Epidermal melanocyte (primary cell): ENCODE data around the gene DLL4.

Source experiments
- DNase-seq: peaks from one replicate; pipeline ENCODE4 v3.0.0; 2011; ENCODE audit warnings: low spot score; ENCODE audit not compliant: insufficient read length

Gene DLL4

DNA sequence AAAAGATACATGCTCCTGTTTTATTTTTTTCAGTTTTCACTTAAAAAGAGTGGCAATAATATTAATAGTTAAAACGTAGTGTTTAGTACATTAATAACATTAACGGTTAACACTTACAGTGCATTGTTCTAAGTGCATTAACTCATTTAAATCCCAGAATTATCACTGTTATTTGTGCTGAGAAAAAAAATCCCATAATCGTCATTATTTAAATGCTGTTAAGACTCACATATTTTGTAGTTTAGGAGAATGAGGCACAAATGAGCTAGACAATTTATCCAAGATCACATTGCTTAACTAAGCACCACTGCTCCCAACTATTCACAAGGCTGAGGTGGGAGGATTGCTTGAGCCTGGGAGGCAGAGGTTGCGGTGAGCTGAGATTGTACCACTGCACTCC lies 59.0 kb downstream of the DLL4 start:
- no peak for DNase-seq
